ENCODE results near the gene E2F8. TPM values are rescaled to one million over a fixed set of nuclear protein-coding genes. Genes with fewer than 3 reads are reported as not detected.

The E2F8 gene
- total and polyA plus RNA-seq, 2 experiments from 2014 or later, result 8.3 to 10.6 TPM

- TF ChIP-seq ZNF462 (CRISPR knock-in tag; IDR thresholded peaks at IDR 0.05) (no peak), REST (IDR thresholded peaks at IDR 0.05; ENCODE audit: unreplicated experiment) (no peak), ZNF331 (CRISPR knock-in tag; IDR thresholded peaks at IDR 0.05; ENCODE audit: low read depth) (no peak), NANOG (IDR thresholded peaks at IDR 0.05; ENCODE audit: borderline replicate concordance) (no peak), JUNB (IDR thresholded peaks at IDR 0.05; ENCODE audit: unreplicated experiment) (no peak), STAT1 (IDR thresholded peaks at IDR 0.05; ENCODE audit: unreplicated experiment) (no peak), POLR2AphosphoS5 (IDR thresholded peaks at IDR 0.05; ENCODE audit: low read depth) (no peak)
These were observed 28.2 kb upstream of the E2F8 start (continued) for GRCh38 chr11:19268909-19269308.
